GM23338 (cell line): ENCODE results near the gene LNX1.

Source experiments
- CREB1 ChIP-seq: fragments of 250-450 bp; sonication (Bioruptor Pico); IDR thresholded peaks from 2 replicates; pipeline ENCODE4 v1.5.0; 2020; ENCODE audit warnings: low read depth, mild to moderate bottlenecking, moderate library complexity
- EZH2 ChIP-seq: fragments of 200-600 bp; sonication (generic); IDR thresholded peaks from one replicate; pipeline ENCODE4 v1.8.0; 2017; ENCODE audit warnings: antibody characterized with exemption, mild to moderate bottlenecking, low read depth; ENCODE audit not compliant: unreplicated experiment
- EZH2phosphoT487 ChIP-seq: fragments of 200-600 bp; sonication (generic); IDR thresholded peaks from one replicate; pipeline ENCODE4 v1.8.1; 2018; ENCODE audit warnings: antibody characterized with exemption; ENCODE audit not compliant: unreplicated experiment
- JUNB ChIP-seq: IDR thresholded peaks from one replicate; pipeline ENCODE4 v1.6.1; 2016; ENCODE audit warnings: antibody characterized with exemption; ENCODE audit not compliant: unreplicated experiment
- POLR2AphosphoS5 ChIP-seq: IDR thresholded peaks from 2 replicates; pipeline ENCODE4 v1.6.1; 2016; ENCODE audit warnings: antibody characterized with exemption, low read depth
- ZNF114 ChIP-seq: fragments of 250-450 bp; sonication (Bioruptor Pico); IDR thresholded peaks from 2 replicates; pipeline ENCODE4 v1.5.0; 2020; ENCODE audit warnings: mild to moderate bottlenecking, moderate library complexity
- TF ChIP-seq, protein P1 (sequence below), 2 experiments: fragments of 200-600 bp in 1 of 2; sonication (generic) in 1 of 2; conservative IDR thresholded peaks; 2 replicates each; pipeline versions ENCODE4 v1.5.1 to v1.6.1; 2016 to 2017; ENCODE audit warnings: antibody characterized with exemption in 2 of 2, low read depth in 2 of 2, mild to moderate bottlenecking in 2 of 2, moderate library complexity in 1 of 2
- TF ChIP-seq, protein P2 (sequence below): IDR thresholded peaks from one replicate; pipeline ENCODE4 v1.6.1; 2018; ENCODE audit warnings: antibody characterized with exemption; ENCODE audit not compliant: unreplicated experiment

DNA sequence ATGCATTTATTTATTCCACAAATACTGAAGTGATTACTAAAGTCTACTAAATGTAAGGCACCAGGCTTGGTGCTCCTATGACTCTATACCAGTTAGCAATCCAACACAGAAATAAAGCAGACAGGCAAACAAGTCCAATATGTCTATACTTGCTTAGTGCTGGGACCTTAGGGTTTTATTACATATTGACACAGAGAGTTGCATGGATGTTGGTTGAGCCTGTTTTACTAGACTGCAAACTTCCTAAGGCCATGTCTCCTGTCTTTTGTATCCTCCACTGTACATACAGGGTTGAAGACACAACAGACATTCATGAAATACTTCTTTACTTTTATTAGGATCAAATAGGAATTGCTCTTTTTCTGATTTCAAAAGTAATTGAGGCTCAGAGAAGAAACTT lies 69.0 kb downstream of the LNX1 start:
- TF ChIP-seq POLR2AphosphoS5 (no peak), EZH2 (no peak), JUNB (no peak), CREB1 (CRISPR knock-in tag) (no peak), EZH2phosphoT487 (no peak), ZNF114 (CRISPR knock-in tag) (no peak)
- TF ChIP-seq, protein P1, sequence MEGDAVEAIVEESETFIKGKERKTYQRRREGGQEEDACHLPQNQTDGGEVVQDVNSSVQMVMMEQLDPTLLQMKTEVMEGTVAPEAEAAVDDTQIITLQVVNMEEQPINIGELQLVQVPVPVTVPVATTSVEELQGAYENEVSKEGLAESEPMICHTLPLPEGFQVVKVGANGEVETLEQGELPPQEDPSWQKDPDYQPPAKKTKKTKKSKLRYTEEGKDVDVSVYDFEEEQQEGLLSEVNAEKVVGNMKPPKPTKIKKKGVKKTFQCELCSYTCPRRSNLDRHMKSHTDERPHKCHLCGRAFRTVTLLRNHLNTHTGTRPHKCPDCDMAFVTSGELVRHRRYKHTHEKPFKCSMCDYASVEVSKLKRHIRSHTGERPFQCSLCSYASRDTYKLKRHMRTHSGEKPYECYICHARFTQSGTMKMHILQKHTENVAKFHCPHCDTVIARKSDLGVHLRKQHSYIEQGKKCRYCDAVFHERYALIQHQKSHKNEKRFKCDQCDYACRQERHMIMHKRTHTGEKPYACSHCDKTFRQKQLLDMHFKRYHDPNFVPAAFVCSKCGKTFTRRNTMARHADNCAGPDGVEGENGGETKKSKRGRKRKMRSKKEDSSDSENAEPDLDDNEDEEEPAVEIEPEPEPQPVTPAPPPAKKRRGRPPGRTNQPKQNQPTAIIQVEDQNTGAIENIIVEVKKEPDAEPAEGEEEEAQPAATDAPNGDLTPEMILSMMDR (conservative IDR thresholded peaks at IDR 0.05; ENCODE audit: low read depth in 2 of 2): no peak
- TF ChIP-seq, protein P2, sequence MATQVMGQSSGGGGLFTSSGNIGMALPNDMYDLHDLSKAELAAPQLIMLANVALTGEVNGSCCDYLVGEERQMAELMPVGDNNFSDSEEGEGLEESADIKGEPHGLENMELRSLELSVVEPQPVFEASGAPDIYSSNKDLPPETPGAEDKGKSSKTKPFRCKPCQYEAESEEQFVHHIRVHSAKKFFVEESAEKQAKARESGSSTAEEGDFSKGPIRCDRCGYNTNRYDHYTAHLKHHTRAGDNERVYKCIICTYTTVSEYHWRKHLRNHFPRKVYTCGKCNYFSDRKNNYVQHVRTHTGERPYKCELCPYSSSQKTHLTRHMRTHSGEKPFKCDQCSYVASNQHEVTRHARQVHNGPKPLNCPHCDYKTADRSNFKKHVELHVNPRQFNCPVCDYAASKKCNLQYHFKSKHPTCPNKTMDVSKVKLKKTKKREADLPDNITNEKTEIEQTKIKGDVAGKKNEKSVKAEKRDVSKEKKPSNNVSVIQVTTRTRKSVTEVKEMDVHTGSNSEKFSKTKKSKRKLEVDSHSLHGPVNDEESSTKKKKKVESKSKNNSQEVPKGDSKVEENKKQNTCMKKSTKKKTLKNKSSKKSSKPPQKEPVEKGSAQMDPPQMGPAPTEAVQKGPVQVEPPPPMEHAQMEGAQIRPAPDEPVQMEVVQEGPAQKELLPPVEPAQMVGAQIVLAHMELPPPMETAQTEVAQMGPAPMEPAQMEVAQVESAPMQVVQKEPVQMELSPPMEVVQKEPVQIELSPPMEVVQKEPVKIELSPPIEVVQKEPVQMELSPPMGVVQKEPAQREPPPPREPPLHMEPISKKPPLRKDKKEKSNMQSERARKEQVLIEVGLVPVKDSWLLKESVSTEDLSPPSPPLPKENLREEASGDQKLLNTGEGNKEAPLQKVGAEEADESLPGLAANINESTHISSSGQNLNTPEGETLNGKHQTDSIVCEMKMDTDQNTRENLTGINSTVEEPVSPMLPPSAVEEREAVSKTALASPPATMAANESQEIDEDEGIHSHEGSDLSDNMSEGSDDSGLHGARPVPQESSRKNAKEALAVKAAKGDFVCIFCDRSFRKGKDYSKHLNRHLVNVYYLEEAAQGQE: no peak
